Natural killer cell (primary cell): ENCODE data around the gene TFF3. TPM values are rescaled to one million over a fixed set of nuclear protein-coding genes. Genes with fewer than 3 reads are reported as not detected.

Source experiments
- ATAC-seq, 3 donors: fragments of 150-1000 bp in 2 of 3; fragments of 200-7000 bp in 1 of 3; cut with Tn5 transposase; 1 replicate in 1 of 3; 2 replicates in 2 of 3; pipeline ENCODE4 v1.10.0; 2021; ENCODE audit warnings: mild to moderate bottlenecking in 2 of 3, moderate library complexity in 2 of 3
- DNase-seq, 2 donors: peaks; one replicate each; pipeline versions ENCODE4 v3.0.0 to v3.0.0-alpha.2; 2013 to 2021; ENCODE audit warnings: mixed read lengths in 1 of 2
- H3K27ac ChIP-seq: one replicate; pipeline ENCODE4 v1.5.1; 2013; ENCODE audit warnings: mild to moderate bottlenecking, low read length
- H3K27me3 ChIP-seq: one replicate; pipeline ENCODE4 v1.6.1; 2013; ENCODE audit warnings: low read length; ENCODE audit not compliant: control insufficient read depth, insufficient read depth
- H3K36me3 ChIP-seq: one replicate; pipeline ENCODE4 v1.6.1; 2013; ENCODE audit warnings: low read length; ENCODE audit not compliant: control insufficient read depth, insufficient read depth
- H3K4me1 ChIP-seq: one replicate; pipeline ENCODE4 v1.6.1; 2013; ENCODE audit warnings: low read length; ENCODE audit not compliant: control insufficient read depth, insufficient read depth
- H3K4me3 ChIP-seq: one replicate; pipeline ENCODE4 v1.5.1; 2013; ENCODE audit warnings: low read length
- H3K9me3 ChIP-seq: one replicate; pipeline ENCODE4 v1.6.1; 2013; ENCODE audit warnings: low read length; ENCODE audit not compliant: control insufficient read depth, insufficient read depth
- H3K27ac Mint-ChIP-seq, 2 donors: one replicate each; pipeline ENCODE4 v1.8.0; 2022; ENCODE audit warnings: mild to moderate bottlenecking in 2 of 2, mixed read lengths in 2 of 2, moderate library complexity in 1 of 2
- H3K27me3 Mint-ChIP-seq, 2 donors: one replicate each; pipeline ENCODE4 v1.8.0; 2022; ENCODE audit warnings: low read depth in 2 of 2, mixed read lengths in 2 of 2
- H3K36me3 Mint-ChIP-seq: one replicate; pipeline ENCODE4 v1.8.0; 2022; ENCODE audit warnings: mixed read lengths
- H3K4me1 Mint-ChIP-seq, 2 donors: one replicate each; pipeline ENCODE4 v1.8.0; 2022; ENCODE audit warnings: mixed read lengths in 2 of 2
- H3K4me3 Mint-ChIP-seq: one replicate; pipeline ENCODE4 v1.8.0; 2022; ENCODE audit warnings: mild to moderate bottlenecking, moderate library complexity, mixed read lengths
- H3K9me3 Mint-ChIP-seq, 2 donors: one replicate each; pipeline ENCODE4 v1.8.0; 2022; ENCODE audit warnings: mixed read lengths in 2 of 2
- WGBS: methylation state at CpG from one replicate; pipeline ENCODE4 v1.1.7; 2013; ENCODE audit warnings: missing lambda C conversion rate; ENCODE audit not compliant: insufficient coverage; 5-methylcytosine and 5-hydroxymethylcytosine counted together
- intact Hi-C: fragments of 100-400 bp; cut with micrococcal nuclease; formaldehyde crosslinking; loops from one replicate; pipeline ENCODE4 v1.14.2; 2022
- total RNA-seq, 4 donors: library from RNA; stranded (reverse); fragments of 120-200 nt in 1 of 4; gene quantifications; one replicate each; pipeline versions ENCODE4 v1.2.3 to v1.2.4, GENCODE V29; 2013 to 2022
- TF ChIP-seq, protein P1 (sequence below): fragments of 200-600 bp; IDR thresholded peaks from one replicate; pipeline ENCODE4 v1.8.0; 2022; ENCODE audit warnings: antibody characterized with exemption

TFF3 gene
- total RNA-seq, 3 donors from 2014 or later (not counting 1 experiment from before 2014, with no cell fraction given) = not detected

DNA sequence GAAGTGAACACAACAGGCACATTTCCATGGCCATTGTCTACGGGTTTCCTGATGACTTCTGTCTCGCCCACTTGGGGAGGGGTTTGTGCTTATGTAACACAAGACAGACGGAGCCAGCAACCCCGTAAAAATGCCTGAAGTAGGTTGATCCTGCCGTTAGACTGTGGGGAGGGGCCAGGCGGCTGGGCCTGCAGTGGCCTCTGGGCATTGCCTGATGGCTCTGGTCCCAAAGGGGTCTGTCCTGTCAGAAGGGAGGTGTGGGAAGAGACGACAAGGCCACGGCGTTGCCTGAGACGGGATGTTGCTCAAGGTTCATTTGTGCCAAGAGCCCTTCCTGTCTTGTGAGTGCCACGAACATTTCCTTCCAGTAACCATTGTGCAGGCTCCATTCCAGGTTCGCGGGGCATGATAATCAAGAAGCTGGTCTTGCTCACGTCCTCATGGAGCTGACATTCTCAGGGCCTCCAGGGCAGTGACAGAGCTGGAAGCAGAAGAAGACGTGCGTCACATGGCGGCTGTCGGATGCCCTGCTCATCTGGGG is 51.5 kb downstream of the TFF3 start:
- H3K27ac Mint-ChIP-seq = no peak overlapping the region
- Histone ChIP-seq H3K4me1 (peaks cover 30% of the 10 kb centered on the region), H3K4me3 (no peak overlapping the region), H3K27me3 (no peaks in the 10 kb centered on the region), H3K27ac (no peak overlapping the region), H3K36me3 (no peaks in the 10 kb centered on the region), H3K9me3 (no peaks in the 10 kb centered on the region)
- H3K4me3 Mint-ChIP-seq = no peak overlapping the region
- DNase-seq (no peak), ATAC-seq (no peak)
- H3K4me1 Mint-ChIP-seq = peaks cover under 1 to 22% of the 10 kb centered on the region in 2 donors
- H3K9me3 Mint-ChIP-seq = no peaks in the 10 kb centered on the region
- H3K36me3 Mint-ChIP-seq = no peaks in the 10 kb centered on the region
- 68% methylated on average over 18 of the region's 18 CpGs for WGBS
- intact Hi-C loops = no loop called here
- TF ChIP-seq, protein P1, sequence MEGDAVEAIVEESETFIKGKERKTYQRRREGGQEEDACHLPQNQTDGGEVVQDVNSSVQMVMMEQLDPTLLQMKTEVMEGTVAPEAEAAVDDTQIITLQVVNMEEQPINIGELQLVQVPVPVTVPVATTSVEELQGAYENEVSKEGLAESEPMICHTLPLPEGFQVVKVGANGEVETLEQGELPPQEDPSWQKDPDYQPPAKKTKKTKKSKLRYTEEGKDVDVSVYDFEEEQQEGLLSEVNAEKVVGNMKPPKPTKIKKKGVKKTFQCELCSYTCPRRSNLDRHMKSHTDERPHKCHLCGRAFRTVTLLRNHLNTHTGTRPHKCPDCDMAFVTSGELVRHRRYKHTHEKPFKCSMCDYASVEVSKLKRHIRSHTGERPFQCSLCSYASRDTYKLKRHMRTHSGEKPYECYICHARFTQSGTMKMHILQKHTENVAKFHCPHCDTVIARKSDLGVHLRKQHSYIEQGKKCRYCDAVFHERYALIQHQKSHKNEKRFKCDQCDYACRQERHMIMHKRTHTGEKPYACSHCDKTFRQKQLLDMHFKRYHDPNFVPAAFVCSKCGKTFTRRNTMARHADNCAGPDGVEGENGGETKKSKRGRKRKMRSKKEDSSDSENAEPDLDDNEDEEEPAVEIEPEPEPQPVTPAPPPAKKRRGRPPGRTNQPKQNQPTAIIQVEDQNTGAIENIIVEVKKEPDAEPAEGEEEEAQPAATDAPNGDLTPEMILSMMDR = no peak
- peaks cover 7 to 14% of the 10 kb centered on the region in 2 donors for H3K27me3 Mint-ChIP-seq

DNA sequence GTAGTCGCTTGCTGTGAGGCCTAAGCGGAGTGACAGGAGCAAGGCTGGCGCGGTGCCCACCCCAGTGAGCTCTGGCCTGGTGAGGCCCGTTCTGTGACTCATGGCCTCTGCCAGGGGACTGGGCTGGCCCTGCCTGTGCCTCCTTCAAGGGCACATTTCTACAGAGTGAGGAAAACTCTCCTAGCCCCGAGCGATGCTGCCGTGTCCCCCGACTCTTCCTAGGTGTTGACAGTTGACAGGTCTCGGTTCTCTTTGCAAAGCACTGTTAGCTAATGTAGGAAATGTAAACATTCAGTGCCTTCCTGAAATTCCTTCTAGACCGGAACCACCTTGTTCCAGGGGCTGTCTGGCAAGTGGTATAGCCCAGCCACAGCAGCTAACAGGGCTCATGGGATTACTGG is 52.4 kb downstream of the TFF3 start:
- 71% methylated on average over 11 of the region's 11 CpGs for WGBS
- no peaks in the 10 kb centered on the region for H3K9me3 ChIP-seq
- TF ChIP-seq, protein P1 = no peak

DNA sequence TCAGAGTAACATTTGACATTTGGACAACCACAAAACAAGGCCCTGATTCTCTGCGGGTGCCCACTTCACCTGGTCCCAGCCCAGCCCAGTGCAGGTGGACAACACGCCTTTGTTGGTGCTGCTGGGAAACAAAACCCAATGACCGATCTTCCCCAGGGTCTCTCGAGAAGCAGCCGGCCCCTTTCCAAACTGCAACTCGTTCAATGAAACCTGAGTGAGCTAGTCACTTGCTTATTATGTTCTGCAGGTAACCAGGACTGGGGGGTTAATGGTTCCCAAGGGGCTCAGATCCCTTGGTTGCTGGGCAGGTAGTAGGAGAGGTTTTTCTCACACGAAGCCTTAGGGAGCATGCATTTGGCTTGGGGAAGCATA is 53.4 kb downstream of the TFF3 start:
- H3K4me1 Mint-ChIP-seq = peaks cover 6 to 17% of the 10 kb centered on the region in 2 donors
- DNase-seq (no peak), ATAC-seq (no peak)
- no peak overlapping the region for H3K27ac Mint-ChIP-seq
- peaks cover 4 to 7% of the 10 kb centered on the region in 2 donors for H3K27me3 Mint-ChIP-seq
- WGBS = 92% methylated on average over 7 of the region's 7 CpGs
- no peak overlapping the region for H3K4me3 Mint-ChIP-seq
- Histone ChIP-seq H3K4me1 (peaks cover 20% of the 10 kb centered on the region), H3K4me3 (no peak overlapping the region), H3K27ac (no peak overlapping the region), H3K9me3 (no peaks in the 10 kb centered on the region), H3K36me3 (no peaks in the 10 kb centered on the region), H3K27me3 (no peaks in the 10 kb centered on the region)
- H3K9me3 Mint-ChIP-seq = no peaks in the 10 kb centered on the region
- TF ChIP-seq, protein P1 = no peak
- H3K36me3 Mint-ChIP-seq = no peaks in the 10 kb centered on the region
- intact Hi-C loops = no loop called here

More for the DNA sequence above, 52.4 kb downstream of the TFF3 start:
- ATAC-seq (no peak), DNase-seq (no peak)
- Histone ChIP-seq H3K27me3 (no peaks in the 10 kb centered on the region), H3K36me3 (no peaks in the 10 kb centered on the region), H3K27ac (no peak overlapping the region), H3K4me3 (no peak overlapping the region), H3K4me1 (peaks cover 26% of the 10 kb centered on the region)
- Mint-ChIP-seq H3K27ac (no peak overlapping the region), H3K4me3 (no peak overlapping the region), H3K27me3 (peaks cover 8 to 17% of the 10 kb centered on the region in 2 donors), H3K36me3 (no peaks in the 10 kb centered on the region), H3K9me3 (no peaks in the 10 kb centered on the region), H3K4me1 (peaks cover 6 to 24% of the 10 kb centered on the region in 2 donors)
- intact Hi-C loops = no loop called here

Other genes with a start within 250 kb of the TFF3 start
- under 1 TPM in 2 of 3 donors, not detected in 1; 0.14 to 0.28 TPM for gene UMODL1, start 244.1 kb downstream of the TFF3 start, total RNA-seq
- gene ABCG1, start 96.3 kb downstream of the TFF3 start, total RNA-seq = 10 to 100 TPM; 10.4 to 14.7 (median 13.8) TPM
- gene TFF2, start 35.6 kb upstream of the TFF3 start, total RNA-seq = not detected
- gene TFF1, start 51.1 kb upstream of the TFF3 start, total RNA-seq = not detected
- under 1 TPM in 1 of 3 donors, not detected in 2; 0.25 TPM for gene TMPRSS3, start 80.6 kb upstream of the TFF3 start, total RNA-seq
- gene UBASH3A, start 88.5 kb upstream of the TFF3 start, total RNA-seq = 1 to 10 TPM in 2 of 3 donors, under 1 TPM in 1; 0.66 to 5.0 (median 2.0) TPM
- gene RSPH1, start 180.8 kb upstream of the TFF3 start, total RNA-seq = under 1 TPM in 1 of 3 donors, not detected in 2; 0.16 TPM
- gene SLC37A1, start 198.4 kb upstream of the TFF3 start, total RNA-seq = 10 to 100 TPM; 24.8 to 25.8 (median 25.3) TPM